IMR-90 (cell line): ENCODE measurements around the gene ODAM. TPM values are rescaled to one million over a fixed set of nuclear protein-coding genes. Genes with fewer than 3 reads are reported as not detected.

Experiments
- ATAC-seq: fragments of 200-7000 bp; cut with Tn5 transposase; 2 replicates; pipeline ENCODE4 v1.9.1; 2020; ENCODE audit warnings: low read depth, mild to moderate bottlenecking, moderate library complexity
- Bru-seq: library from RNA; stranded (reverse); fragments of 400-500 nt; gene quantifications from one replicate; lab custom pipeline; 2021; lab: Mats Ljungman, UMichigan
- BruChase-seq, 2 experiments: library from RNA; stranded (reverse); fragments of 400-500 nt; gene quantifications; one replicate each; lab custom pipeline; 2021; lab: Mats Ljungman, UMichigan
- BruUV-seq: library from RNA; stranded (reverse); fragments of 400-500 nt; replicated peaks from 2 replicates; lab custom pipeline; 2021; lab: Mats Ljungman, UMichigan
- CTCF ChIA-PET: fragments of 300-600 bp; formaldehyde crosslinking; extraction: SDS; loops from one replicate; lab custom pipeline; 2021; ENCODE audit warnings: antibody characterized with exemption; lab: Yijun Ruan, JAX
- POLR2A ChIA-PET: fragments of 300-600 bp; sonication (Branson Sonifier 250); formaldehyde crosslinking; loops from one replicate; lab custom pipeline; 2022; ENCODE audit warnings: antibody characterized with exemption; ENCODE audit not compliant: unreplicated experiment; lab: Charles Lee
- DNase-seq: peaks from one replicate; pipeline ENCODE4 v3.0.0; 2013
- H2AFZ ChIP-seq: replicated peaks from 2 replicates; pipeline ENCODE3; 2013; ENCODE audit warnings: low read length, mild to moderate bottlenecking; ENCODE audit not compliant: poor library complexity
- H2AK5ac ChIP-seq: 2 replicates; pipeline ENCODE4 v1.6.1; 2013; ENCODE audit warnings: low read depth, low read length, inconsistent platforms
- H2AK9ac ChIP-seq: replicated peaks from 2 replicates; pipeline ENCODE3; 2013; ENCODE audit warnings: mild to moderate bottlenecking, low read depth, low read length, moderate library complexity; ENCODE audit not compliant: poor library complexity
- H2BK120ac ChIP-seq: 2 replicates; pipeline ENCODE4 v1.6.1; 2013; ENCODE audit warnings: low read depth, low read length, inconsistent platforms
- H2BK15ac ChIP-seq: 3 replicates; pipeline ENCODE4 v1.6.1; 2013; ENCODE audit warnings: low read depth, low read length, inconsistent platforms
- H2BK20ac ChIP-seq: 2 replicates; pipeline ENCODE4 v1.6.1; 2013; ENCODE audit warnings: low read depth, mild to moderate bottlenecking, inconsistent platforms, low read length, moderate library complexity
- H2BK5ac ChIP-seq: 2 replicates; pipeline ENCODE4 v1.6.1; 2013; ENCODE audit warnings: mild to moderate bottlenecking, low read depth, low read length, inconsistent platforms; ENCODE audit not compliant: poor library complexity, severe bottlenecking
- H3K14ac ChIP-seq: replicated peaks from 2 replicates; pipeline ENCODE4 v1.6.1; 2013; ENCODE audit warnings: low read depth, low read length, inconsistent platforms
- H3K18ac ChIP-seq: 2 replicates; pipeline ENCODE4 v1.6.1; 2013; ENCODE audit warnings: low read depth, low read length, control low read depth
- H3K23ac ChIP-seq: 2 replicates; pipeline ENCODE4 v1.6.1; 2013; ENCODE audit warnings: low read depth, low read length, inconsistent platforms
- H3K27ac ChIP-seq: 2 replicates; pipeline ENCODE4 v1.5.1; 2013; ENCODE audit warnings: mild to moderate bottlenecking, control low read depth, low read length; ENCODE audit not compliant: insufficient read depth
- H3K27me3 ChIP-seq: 2 replicates; pipeline ENCODE4 v1.6.1; 2013; ENCODE audit warnings: low read length; ENCODE audit not compliant: control insufficient read depth, insufficient read depth
- H3K36me3 ChIP-seq: 2 replicates; pipeline ENCODE4 v1.6.1; 2013; ENCODE audit warnings: low read length, mixed read lengths; ENCODE audit not compliant: control insufficient read depth, insufficient read depth
- H3K4ac ChIP-seq: 2 replicates; pipeline ENCODE4 v1.6.1; 2013; ENCODE audit warnings: low read depth, low read length, inconsistent platforms
- H3K4me1 ChIP-seq: 2 replicates; pipeline ENCODE4 v1.6.1; 2013; ENCODE audit warnings: low read length, mixed read lengths; ENCODE audit not compliant: control insufficient read depth, insufficient read depth
- H3K4me2 ChIP-seq: 2 replicates; pipeline ENCODE4 v1.6.1; 2013; ENCODE audit warnings: low read depth, mild to moderate bottlenecking, control low read depth, low read length, moderate library complexity
- H3K4me3 ChIP-seq: 2 replicates; pipeline ENCODE4 v1.5.1; 2013; ENCODE audit warnings: low read depth, mild to moderate bottlenecking, control low read depth, low read length, moderate library complexity; ENCODE audit not compliant: insufficient read depth
- H3K56ac ChIP-seq: 2 replicates; pipeline ENCODE4 v1.6.1; 2013; ENCODE audit warnings: low read length, inconsistent platforms; ENCODE audit not compliant: insufficient read depth; ENCODE audit errors: extremely low read depth
- H3K79me1 ChIP-seq, 2 experiments: 2 replicates each; pipeline ENCODE4 v1.6.1; 2013; ENCODE audit warnings: low read length in 2 of 2, inconsistent platforms in 1 of 2, low read depth in 1 of 2
- H3K9ac ChIP-seq: 2 replicates; pipeline ENCODE4 v1.6.1; 2013; ENCODE audit warnings: low read depth, low read length, control low read depth
- H3K9me1 ChIP-seq: 2 replicates; pipeline ENCODE4 v1.6.1; 2013; ENCODE audit warnings: low read length, inconsistent platforms; ENCODE audit not compliant: insufficient read depth
- H3K9me3 ChIP-seq: 2 replicates; pipeline ENCODE4 v1.6.1; 2013; ENCODE audit warnings: low read length; ENCODE audit not compliant: control insufficient read depth, insufficient read depth
- H4K20me1 ChIP-seq: 2 replicates; pipeline ENCODE4 v1.6.1; 2013; ENCODE audit warnings: low read length, inconsistent platforms; ENCODE audit not compliant: insufficient read depth
- H4K5ac ChIP-seq: 2 replicates; pipeline ENCODE4 v1.6.1; 2013; ENCODE audit warnings: mild to moderate bottlenecking, low read depth, low read length, control low read depth
- H4K8ac ChIP-seq, 2 experiments: 2 replicates each; pipeline ENCODE4 v1.6.1; 2013; ENCODE audit warnings: low read depth in 2 of 2, low read length in 2 of 2, control low read depth in 1 of 2, inconsistent platforms in 1 of 2
- H4K91ac ChIP-seq: 2 replicates; pipeline ENCODE4 v1.6.1; 2013; ENCODE audit warnings: low read depth, low read length, inconsistent platforms; ENCODE audit not compliant: insufficient read depth
- BHLHE40 ChIP-seq: fragments of 150-350 bp; IDR thresholded peaks from 2 replicates; pipeline ENCODE4 v1.6.1; 2016; ENCODE audit warnings: mild to moderate bottlenecking, low read depth, low read length
- CEBPB ChIP-seq: IDR thresholded peaks from 2 replicates; pipeline ENCODE4 v1.6.1; 2012; ENCODE audit warnings: low read depth, low read length, improper control_type of control experiment
- CHD1 ChIP-seq: IDR thresholded peaks from 2 replicates; pipeline ENCODE4 v1.6.1; 2012; ENCODE audit warnings: low read depth, low read length, improper control_type of control experiment
- FOS ChIP-seq: fragments of 150-350 bp; IDR thresholded peaks from 2 replicates; pipeline ENCODE4 v1.6.1; 2016; ENCODE audit warnings: low read depth, low read length
- MAZ ChIP-seq: IDR thresholded peaks from 2 replicates; pipeline ENCODE4 v1.6.1; 2012; ENCODE audit warnings: low read depth, mild to moderate bottlenecking, low read length, improper control_type of control experiment, moderate library complexity, borderline replicate concordance
- MXI1 ChIP-seq: IDR thresholded peaks from 2 replicates; pipeline ENCODE4 v1.6.1; 2012; ENCODE audit warnings: low read depth, mild to moderate bottlenecking, low read length, moderate library complexity, borderline replicate concordance
- NFE2L2 ChIP-seq: fragments of 150-350 bp; IDR thresholded peaks from 2 replicates; pipeline ENCODE4 v1.6.1; 2016; ENCODE audit warnings: low read depth, mild to moderate bottlenecking, low read length
- POLR2A ChIP-seq: IDR thresholded peaks from 2 replicates; pipeline ENCODE4 v1.6.1; 2012; ENCODE audit warnings: mild to moderate bottlenecking, low read depth, low read length
- RAD21 ChIP-seq: IDR thresholded peaks from 2 replicates; pipeline ENCODE4 v1.6.1; 2012; ENCODE audit warnings: low read length, improper control_type of control experiment
- RCOR1 ChIP-seq: IDR thresholded peaks from 2 replicates; pipeline ENCODE4 v1.6.1; 2012; ENCODE audit warnings: mild to moderate bottlenecking, low read length, improper control_type of control experiment; ENCODE audit not compliant: insufficient replicate concordance
- RFX5 ChIP-seq: IDR thresholded peaks from 2 replicates; pipeline ENCODE4 v1.8.0; 2012; ENCODE audit warnings: low read depth, mild to moderate bottlenecking, low read length, moderate library complexity
- SMC3 ChIP-seq: fragments of 150-350 bp; IDR thresholded peaks from 2 replicates; pipeline ENCODE4 v1.6.1; 2016; ENCODE audit warnings: low read depth, mild to moderate bottlenecking, antibody characterized with exemption, low read length, moderate library complexity
- WGBS, 2 experiments: methylation state at CpG; one replicate each; pipeline versions ENCODE4 v1.1.5 to v1.1.7; 2013; ENCODE audit warnings: missing lambda C conversion rate in 2 of 2; ENCODE audit not compliant: insufficient read length in 1 of 2; ENCODE audit errors: extremely low coverage in 2 of 2; 5-methylcytosine and 5-hydroxymethylcytosine counted together
- dilution Hi-C: fragments of 300-500 bp; cut with HindIII; formaldehyde crosslinking; loops from one replicate; pipeline ENCODE4 v1.14.3; 2018; ENCODE audit warnings: low sequenced_read_pairs; ENCODE audit not compliant: unreplicated experiment
- in situ Hi-C: fragments of 300-500 bp; cut with MboI; formaldehyde crosslinking; loops from 3 replicates; pipeline ENCODE4 v1.14.3; 2019; ENCODE audit warnings: low sequenced_read_pairs, inconsistent platforms, mixed read lengths
- intact Hi-C: fragments of 100-400 bp; cut with micrococcal nuclease; formaldehyde crosslinking; loops from 2 replicates; pipeline ENCODE4 v1.10.0; 2022
- long read RNA-seq: library from polyadenylated mRNA; unstranded; transcript quantifications from one replicate; pipeline ENCODE4 v2.0.0, GENCODE V29; 2021; ENCODE audit not compliant: unreplicated experiment
- polyA plus RNA-seq, 3 experiments: library from polyadenylated mRNA; depleted of rRNA; stranded (reverse); fragments of >200 nt; gene quantifications; 2 replicates each; pipeline ENCODE4 v1.2.3, GENCODE V29; 2012; ENCODE audit warnings: low replicate concordance in 1 of 3
- total RNA-seq: library from RNA; depleted of rRNA; stranded (reverse); fragments of >200 nt; gene quantifications from 2 replicates; pipeline ENCODE4 v1.2.3, GENCODE V29; 2012; rRNA removed
- TF ChIP-seq, protein P1 (sequence below): conservative IDR thresholded peaks from 2 replicates; pipeline ENCODE4 v1.5.1; 2012; ENCODE audit warnings: mild to moderate bottlenecking, low read depth, low read length, improper control_type of control experiment
- TF ChIP-seq, protein P2 (sequence below): fragments of 150-350 bp; IDR thresholded peaks from 2 replicates; pipeline ENCODE4 v1.6.1; 2016; ENCODE audit warnings: low read depth, mild to moderate bottlenecking, low read length, moderate library complexity, borderline replicate concordance

ODAM gene, protein sequence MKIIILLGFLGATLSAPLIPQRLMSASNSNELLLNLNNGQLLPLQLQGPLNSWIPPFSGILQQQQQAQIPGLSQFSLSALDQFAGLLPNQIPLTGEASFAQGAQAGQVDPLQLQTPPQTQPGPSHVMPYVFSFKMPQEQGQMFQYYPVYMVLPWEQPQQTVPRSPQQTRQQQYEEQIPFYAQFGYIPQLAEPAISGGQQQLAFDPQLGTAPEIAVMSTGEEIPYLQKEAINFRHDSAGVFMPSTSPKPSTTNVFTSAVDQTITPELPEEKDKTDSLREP
- total RNA-seq (not detected in 2 replicates), polyA plus RNA-seq (2012; rRNA removed) (not detected in 2 replicates), Bru-seq, nascent RNA (not detected), BruChase-seq, experiment 1, labeled RNA remaining after a 6-hour chase (not detected), BruChase-seq, experiment 2, labeled RNA remaining after a 2-hour chase (not detected)
- not detected in 2 replicates for polyA plus RNA-seq (2012; cell fraction: cytosol; rRNA removed)
- not detected in 2 replicates for polyA plus RNA-seq (2012; cell fraction: nucleus; rRNA removed; ENCODE audit: low replicate concordance)
- long read RNA-seq, result 0 reads

DNA sequence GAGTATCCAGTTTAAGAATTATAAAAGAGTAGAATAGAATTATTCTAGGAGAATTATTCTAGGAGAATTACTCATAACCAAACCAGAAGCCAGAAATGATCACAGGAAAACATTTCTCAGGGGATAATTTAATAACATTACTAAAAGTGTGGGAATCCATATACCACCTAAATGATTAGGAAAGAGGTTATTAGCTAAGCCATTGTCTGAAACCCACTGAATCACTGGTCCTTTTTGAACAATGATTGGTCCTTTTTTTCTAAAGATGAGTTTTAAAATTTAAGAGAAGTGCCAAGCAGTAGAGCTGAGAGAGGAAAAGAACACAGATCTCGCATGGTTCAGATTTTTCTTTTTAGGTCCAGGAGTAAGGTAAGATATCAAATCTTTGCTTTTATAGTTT lies at the start of gene ODAM:
ODAM (plus strand) TSS at position 301 of the 400 bp plus-strand sequence. CDS start 819 bp downstream, outside the sequence.
- Histone ChIP-seq H3K23ac (no peak within 1 kb of the TSS), H3K27me3 (no peaks in the 10 kb centered on the region), H2AFZ (no peak within 1 kb of the TSS), H3K4ac (no peak within 1 kb of the TSS), H3K56ac (no peak within 1 kb of the TSS), H2AK9ac (no peak within 1 kb of the TSS), H4K20me1 (no peaks in the 10 kb centered on the region), H2AK5ac (no peak within 1 kb of the TSS), H3K4me3 (no peak within 1 kb of the TSS), H3K4me2 (no peak within 1 kb of the TSS), H2BK20ac (no peak within 1 kb of the TSS), H3K9me3 (no peaks in the 10 kb centered on the region), H3K14ac (no peak within 1 kb of the TSS), H3K36me3 (no peaks in the 10 kb centered on the region), H3K27ac (no peak within 1 kb of the TSS), H4K5ac (no peak within 1 kb of the TSS), H3K9ac (no peak within 1 kb of the TSS), H4K8ac (no peak within 1 kb of the TSS), H2BK15ac (no peak within 1 kb of the TSS), H2BK120ac (no peak within 1 kb of the TSS), H3K9me1 (no peaks in the 10 kb centered on the region), H3K4me1 (no peaks in the 10 kb centered on the region), H2BK5ac (no peak within 1 kb of the TSS), H3K18ac (no peak within 1 kb of the TSS), H4K91ac (no peak within 1 kb of the TSS), H3K79me1 (no peaks in the 10 kb centered on the region)
- intact Hi-C loops, result no loop called here
- ChIA-PET CTCF (interaction anchor here (1.4 kb wide), 1 partner anchor 12 kb away, joined by 4 read pairs; no protein-coding TSS in a partner anchor), POLR2A (no interaction called here)
- no CpG with 5 or more reads among the region's 1 CpG for WGBS, 2 experiments
- in situ Hi-C loops, result no loop called here
- ATAC-seq (no peak), DNase-seq (no peak)
- dilution Hi-C loops, result no loop called here
- no TSS peak for BruUV-seq
- TF ChIP-seq MAZ (no peak), NFE2L2 (no peak), CHD1 (no peak), MXI1 (no peak), POLR2A (no peak), RCOR1 (no peak), RAD21 (no peak), FOS (no peak), SMC3 (no peak), RFX5 (no peak), CEBPB (no peak), BHLHE40 (no peak)
- TF ChIP-seq, protein P1, sequence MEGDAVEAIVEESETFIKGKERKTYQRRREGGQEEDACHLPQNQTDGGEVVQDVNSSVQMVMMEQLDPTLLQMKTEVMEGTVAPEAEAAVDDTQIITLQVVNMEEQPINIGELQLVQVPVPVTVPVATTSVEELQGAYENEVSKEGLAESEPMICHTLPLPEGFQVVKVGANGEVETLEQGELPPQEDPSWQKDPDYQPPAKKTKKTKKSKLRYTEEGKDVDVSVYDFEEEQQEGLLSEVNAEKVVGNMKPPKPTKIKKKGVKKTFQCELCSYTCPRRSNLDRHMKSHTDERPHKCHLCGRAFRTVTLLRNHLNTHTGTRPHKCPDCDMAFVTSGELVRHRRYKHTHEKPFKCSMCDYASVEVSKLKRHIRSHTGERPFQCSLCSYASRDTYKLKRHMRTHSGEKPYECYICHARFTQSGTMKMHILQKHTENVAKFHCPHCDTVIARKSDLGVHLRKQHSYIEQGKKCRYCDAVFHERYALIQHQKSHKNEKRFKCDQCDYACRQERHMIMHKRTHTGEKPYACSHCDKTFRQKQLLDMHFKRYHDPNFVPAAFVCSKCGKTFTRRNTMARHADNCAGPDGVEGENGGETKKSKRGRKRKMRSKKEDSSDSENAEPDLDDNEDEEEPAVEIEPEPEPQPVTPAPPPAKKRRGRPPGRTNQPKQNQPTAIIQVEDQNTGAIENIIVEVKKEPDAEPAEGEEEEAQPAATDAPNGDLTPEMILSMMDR, result no peak
- TF ChIP-seq, protein P2, sequence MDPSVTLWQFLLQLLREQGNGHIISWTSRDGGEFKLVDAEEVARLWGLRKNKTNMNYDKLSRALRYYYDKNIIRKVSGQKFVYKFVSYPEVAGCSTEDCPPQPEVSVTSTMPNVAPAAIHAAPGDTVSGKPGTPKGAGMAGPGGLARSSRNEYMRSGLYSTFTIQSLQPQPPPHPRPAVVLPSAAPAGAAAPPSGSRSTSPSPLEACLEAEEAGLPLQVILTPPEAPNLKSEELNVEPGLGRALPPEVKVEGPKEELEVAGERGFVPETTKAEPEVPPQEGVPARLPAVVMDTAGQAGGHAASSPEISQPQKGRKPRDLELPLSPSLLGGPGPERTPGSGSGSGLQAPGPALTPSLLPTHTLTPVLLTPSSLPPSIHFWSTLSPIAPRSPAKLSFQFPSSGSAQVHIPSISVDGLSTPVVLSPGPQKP, result no peak
